GM11168 (cell line): ENCODE measurements around the gene INSYN1.

ENCODE experiments used
- in situ Hi-C: fragments of 300-500 bp; cut with MboI; formaldehyde crosslinking; loops from one replicate; pipeline ENCODE4 v1.12.0; 2022; ENCODE audit warnings: low sequenced_read_pairs; ENCODE audit not compliant: unreplicated experiment

INSYN1 gene

GRCh38 chr15:73695773-73696640 is 57.1 kb downstream of the INSYN1 start:
- in situ Hi-C loops: no loop called here

- in situ Hi-C loops: no loop called here
Measured at GRCh38 chr15:73694419-73694818, 58.7 kb downstream of the INSYN1 start.

GRCh38 chr15:73691396-73691795 is 61.8 kb downstream of the INSYN1 start:
- in situ Hi-C loops: no loop called here

- in situ Hi-C loops: no loop called here
Measured at GRCh38 chr15:73688455-73688854, 64.7 kb downstream of the INSYN1 start.

GRCh38 chr15:73687351-73687750 is 65.8 kb downstream of the INSYN1 start:
- in situ Hi-C loops: no loop called here

GRCh38 chr15:73686781-73687256 is 66.3 kb downstream of the INSYN1 start:
- in situ Hi-C loops: no loop called here

- in situ Hi-C loops: no loop called here
Measured at GRCh38 chr15:73685981-73686380, 67.2 kb downstream of the INSYN1 start.
